Glomerular endothelial cell (primary cell): ENCODE measurements around the gene ADAMTS1. TPM values are rescaled to one million over a fixed set of nuclear protein-coding genes. Genes with fewer than 3 reads are reported as not detected.

Experiments
- DNase-seq: peaks from one replicate; pipeline ENCODE4 v3.0.0-alpha.2; 2011; ENCODE audit warnings: low read depth, low spot score; ENCODE audit errors: extremely low read depth
- total RNA-seq: library from RNA; depleted of rRNA; stranded (reverse); fragments of >200 nt; gene quantifications from 2 replicates; pipeline ENCODE4 v1.2.3, GENCODE V29; 2015

Gene ADAMTS1
- total RNA-seq, 1 donor from 2014 or later: 20.7 TPM

DNA sequence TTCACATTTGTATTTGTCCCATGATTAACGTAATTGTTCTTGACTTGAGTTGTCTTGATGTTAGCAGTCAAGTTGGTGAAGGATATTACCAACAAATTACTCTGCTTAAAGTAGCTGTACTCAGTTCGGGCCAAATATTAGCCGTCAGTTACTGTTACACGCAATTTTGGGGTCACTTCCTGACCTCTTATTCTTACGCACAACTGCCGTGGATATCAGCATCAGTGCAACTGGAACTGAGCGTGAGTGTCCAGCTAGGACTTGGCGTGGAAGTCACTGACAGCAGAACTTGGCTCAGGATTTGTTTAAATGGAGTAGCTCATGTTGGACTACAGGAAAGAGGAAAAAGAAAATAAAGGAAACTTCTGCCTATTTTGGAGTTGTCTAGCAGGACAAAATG is 56.4 kb downstream of the ADAMTS1 start:
- DNase-seq: no peak

Other genes starting within 250 kb of the ADAMTS1 start
- 2.3 and 5.2 TPM in 2 replicates for gene ADAMTS5, start 121.7 kb upstream of the ADAMTS1 start, total RNA-seq